Transverse colon (tissue), 4 donors: ENCODE measurements around the gene MYCL. TPM values are rescaled to one million over a fixed set of nuclear protein-coding genes. Genes with fewer than 3 reads are reported as not detected.

ENCODE experiments used
- DNase-seq: peaks from one replicate; pipeline ENCODE4 v3.0.0-alpha.2; 2019
- H3K27ac ChIP-seq, 4 donors: fragments of 200-600 bp; sonication (generic); 2 replicates each; pipeline ENCODE4 v1.5.1; 2016 to 2018; ENCODE audit warnings: inconsistent platforms in 4 of 4
- H3K27me3 ChIP-seq: fragments of 200-600 bp; sonication (generic); 2 replicates; pipeline ENCODE4 v1.5.1; 2017; ENCODE audit warnings: inconsistent platforms
- H3K36me3 ChIP-seq, 4 donors: fragments of 200-600 bp; sonication (generic); 2 replicates each; pipeline ENCODE4 v1.5.1; 2017 to 2019; ENCODE audit warnings: inconsistent platforms in 4 of 4
- H3K4me1 ChIP-seq, 4 donors: fragments of 200-600 bp; sonication (generic); 2 replicates each; pipeline ENCODE4 v1.5.1; 2017 to 2020; ENCODE audit warnings: inconsistent platforms in 4 of 4
- H3K4me3 ChIP-seq, 4 donors: fragments of 200-600 bp; sonication (generic); 1 replicate in 1 of 4; 2 replicates in 3 of 4; pipeline versions ENCODE4 v1.5.1 to v1.6.1; 2017 to 2019; ENCODE audit warnings: inconsistent platforms in 4 of 4
- H3K9me3 ChIP-seq, 2 donors: fragments of 200-600 bp; sonication (generic); 2 replicates each; pipeline ENCODE4 v1.5.1; 2017 to 2019; ENCODE audit warnings: inconsistent platforms in 2 of 2
- CTCF ChIP-seq, 5 experiments: fragments of 200-600 bp in 3 of 5; fragments of 450-650 bp in 2 of 5; sonication (generic) in 3 of 5; IDR thresholded peaks; 1 replicate in 2 of 5; 2 replicates in 3 of 5; pipeline ENCODE4 v1.5.1; 2016 to 2017; ENCODE audit warnings: antibody characterized with exemption in 5 of 5, inconsistent platforms in 3 of 5, mild to moderate bottlenecking in 2 of 5, moderate library complexity in 1 of 5
- EP300 ChIP-seq: sonication (generic); formaldehyde crosslinking; IDR thresholded peaks from one replicate; pipeline ENCODE4 v1.6.1; 2017; ENCODE audit warnings: antibody characterized with exemption, low read depth
- POLR2A ChIP-seq: fragments of 450-650 bp; IDR thresholded peaks from one replicate; pipeline ENCODE4 v1.6.1; 2016; ENCODE audit warnings: antibody characterized with exemption, mild to moderate bottlenecking, moderate library complexity
- POLR2AphosphoS5 ChIP-seq, 3 donors: sonication (generic); formaldehyde crosslinking; IDR thresholded peaks; one replicate each; pipeline ENCODE4 v1.6.1; 2016; ENCODE audit warnings: antibody characterized with exemption in 3 of 3
- WGBS, 2 donors: methylation state at CpG; one replicate each; pipeline ENCODE4 v1.1.5; 2018; ENCODE audit warnings: low coverage in 1 of 2; 5-methylcytosine and 5-hydroxymethylcytosine counted together
- in situ Hi-C, 4 donors: fragments of 200-750 bp; cut with MboI; loops; one replicate each; pipeline versions ENCODE4 v1.15.0 to v1.15.1; 2017; ENCODE audit warnings: low sequenced_read_pairs in 3 of 4, low pct_ligation_motif_present in 1 of 4, low pct_unique_long_range_greater_than_20kb in 1 of 4
- intact Hi-C: fragments of 100-400 bp; cut with DNase I; formaldehyde crosslinking; loops from one replicate; pipeline ENCODE4 v1.15.1; 2023; ENCODE audit warnings: low total_unique reads
- total RNA-seq, 4 donors: library from RNA; depleted of rRNA; stranded (reverse); fragments of >200 nt; gene quantifications; one replicate each; pipeline ENCODE4 v1.1.0, GENCODE V29; 2016

The MYCL gene
- total RNA-seq, 4 donors from 2014 or later: 14.2 to 27.3 (median 15.8) TPM

GRCh38 chr1:39866767-39867166 is 35.0 kb downstream of the MYCL start:
- no peak for DNase-seq
- in situ Hi-C loops: no loop called here
- intact Hi-C loops: no loop called here
- TF ChIP-seq EP300: no peak
- no peak for TF ChIP-seq POLR2A
- Histone ChIP-seq H3K9me3 (no peaks in the 10 kb centered on the region), H3K36me3 (no peaks in the 10 kb centered on the region), H3K4me3 (no peak overlapping the region), H3K4me1 (no peaks in the 10 kb centered on the region), H3K27me3 (no peaks in the 10 kb centered on the region), H3K27ac (no peak overlapping the region)
- WGBS, 2 donors: 86 to 95% methylated on average over 2 of the region's 2 CpGs

GRCh38 chr1:39865762-39866161 is 36.0 kb downstream of the MYCL start:
- Histone ChIP-seq H3K4me1 (peaks cover 0 to 2% (median under 1%) of the 10 kb centered on the region in 4 donors), H3K36me3 (no peaks in the 10 kb centered on the region), H3K27me3 (no peaks in the 10 kb centered on the region), H3K9me3 (no peaks in the 10 kb centered on the region), H3K27ac (no peak overlapping the region), H3K4me3 (no peak overlapping the region)
- 100% methylated on average over 1 of the region's 1 CpG for WGBS, 2 donors
- intact Hi-C loops (no loop called here), in situ Hi-C loops (no loop called here)
- no peak for DNase-seq
- TF ChIP-seq EP300 (no peak), POLR2AphosphoS5 (IDR thresholded peaks at IDR 0.05) (no peak), POLR2A (no peak)

GRCh38 chr1:39863177-39863576 is 38.5 kb downstream of the MYCL start:
- no peak for DNase-seq
- no peaks in the 10 kb centered on the region for H3K9me3 ChIP-seq
- no peaks in the 10 kb centered on the region for H3K27me3 ChIP-seq
- peaks cover 0 to 18% (median 9%) of the 10 kb centered on the region in 4 donors for H3K4me1 ChIP-seq
- 84 to 86% methylated on average over 4 to 5 of the region's 5 CpGs for WGBS, 2 donors
- no peaks in the 10 kb centered on the region for H3K36me3 ChIP-seq
- H3K4me3 ChIP-seq: no peak overlapping the region
- intact Hi-C loops: no loop called here
- H3K27ac ChIP-seq: no peak overlapping the region
- in situ Hi-C loops: no loop called here
- TF ChIP-seq CTCF (IDR thresholded peaks at IDR 0.05) (no peak), POLR2AphosphoS5 (IDR thresholded peaks at IDR 0.05) (no peak), POLR2A (no peak), EP300 (no peak)

- in situ Hi-C loops (no loop called here), intact Hi-C loops (no loop called here)
- DNase-seq: no peak
- Histone ChIP-seq H3K4me3 (no peak overlapping the region), H3K36me3 (no peaks in the 10 kb centered on the region), H3K27ac (peak overlapping the region in 1 of 4 donors; percentile 59), H3K27me3 (no peaks in the 10 kb centered on the region), H3K4me1 (peaks cover 0 to 18% (median 9%) of the 10 kb centered on the region in 4 donors), H3K9me3 (no peaks in the 10 kb centered on the region)
- TF ChIP-seq POLR2AphosphoS5 (IDR thresholded peaks at IDR 0.05): no peak
- no peak for TF ChIP-seq POLR2A
- TF ChIP-seq EP300: no peak
- no peak for TF ChIP-seq CTCF (IDR thresholded peaks at IDR 0.05)
- WGBS, 2 donors: 95% methylated on average over 4 to 7 of the region's 7 CpGs
Observed at GRCh38 chr1:39861003-39861402, 40.7 kb downstream of the MYCL start.

- H3K4me1 ChIP-seq: peaks cover 0 to 18% (median 9%) of the 10 kb centered on the region in 4 donors
- DNase-seq: no peak
- H3K36me3 ChIP-seq: no peaks in the 10 kb centered on the region
- TF ChIP-seq EP300: no peak
- no peak for TF ChIP-seq POLR2AphosphoS5 (IDR thresholded peaks at IDR 0.05)
- TF ChIP-seq POLR2A: no peak
- TF ChIP-seq CTCF (IDR thresholded peaks at IDR 0.05): no peak
- no peaks in the 10 kb centered on the region for H3K27me3 ChIP-seq
- 60 to 66% methylated on average over 7 of the region's 7 CpGs for WGBS, 2 donors
- H3K27ac ChIP-seq: peak overlapping the region; percentile 1 to 59 (median 30)
- no peaks in the 10 kb centered on the region for H3K9me3 ChIP-seq
- in situ Hi-C loops: no loop called here
- intact Hi-C loops: no loop called here
- no peak overlapping the region for H3K4me3 ChIP-seq
Observed at GRCh38 chr1:39859859-39860812, 41.6 kb downstream of the MYCL start.
